CD4-positive, alpha-beta T cell treated with Interleukin-1 beta for 1 hour (primary cell): Measurements from ENCODE around the gene CASP5.
A peak's percentile ranks its signal among the peaks of the same experiment; 100 is the strongest.
"Not testable (repeated sequence)": the region's sequence is repeated elsewhere in the genome, so short reads cannot be mapped to it uniquely, and the experiment has no call there.

ENCODE experiments used
- DNase-seq, 2 donors: peaks; one replicate each; pipeline ENCODE4 v3.0.0-alpha.2; 2020 to 2022

Gene CASP5

GRCh38 chr11:105033343-105033742 is 10.4 kb upstream of the CASP5 start:
- DNase-seq, result peak in 1 of 2 donors; percentile 50

GRCh38 chr11:105032495-105032894 is 9.5 kb upstream of the CASP5 start:
- peak in 1 of 2 donors; percentile 19 for DNase-seq

- no peak for DNase-seq
Observed at GRCh38 chr11:105027678-105028077, 4.7 kb upstream of the CASP5 start.

GRCh38 chr11:105024394-105024793 is 1.4 kb upstream of the CASP5 start:
- no peak for DNase-seq

- no peak for DNase-seq
Observed at GRCh38 chr11:105022527-105022926, 441 bp downstream of the CASP5 start.

GRCh38 chr11:105007463-105007862 is 15.5 kb downstream of the CASP5 start:
- no peak for DNase-seq

GRCh38 chr11:105005451-105005845 is 17.5 kb downstream of the CASP5 start:
- DNase-seq, result no peak

- DNase-seq, result no peak
Observed at GRCh38 chr11:105004021-105004420, 18.9 kb downstream of the CASP5 start.

GRCh38 chr11:105003151-105003550 is 19.8 kb downstream of the CASP5 start:
- DNase-seq, result no peak

- DNase-seq, result peak; percentile 50 to 67
Observed at GRCh38 chr11:105000797-105001196, 22.2 kb downstream of the CASP5 start.

GRCh38 chr11:105000167-105000566 is 22.8 kb downstream of the CASP5 start:
- DNase-seq, result peak; percentile 3 to 17

- DNase-seq, result no peak
Observed at GRCh38 chr11:104999721-105000120, 23.2 kb downstream of the CASP5 start.

- DNase-seq, result no peak
Observed at GRCh38 chr11:104997288-104997687, 25.7 kb downstream of the CASP5 start.

GRCh38 chr11:104995001-104995408 is 28.0 kb downstream of the CASP5 start:
- no peak for DNase-seq

GRCh38 chr11:104992781-104993180 is 30.2 kb downstream of the CASP5 start:
- DNase-seq, result no peak

GRCh38 chr11:104991994-104992393 is 31.0 kb downstream of the CASP5 start:
- DNase-seq, result no peak

- DNase-seq, result no peak
Observed at GRCh38 chr11:104984808-104985207, 38.2 kb downstream of the CASP5 start.

- no peak for DNase-seq
Observed at GRCh38 chr11:104979839-104980238, 43.1 kb downstream of the CASP5 start.

GRCh38 chr11:104973616-104974015 is 49.4 kb downstream of the CASP5 start:
- no peak for DNase-seq

GRCh38 chr11:104972924-104973323 is 50.0 kb downstream of the CASP5 start:
- not testable (repeated sequence) for DNase-seq

- DNase-seq, result no peak
Observed at GRCh38 chr11:104970756-104971155, 52.2 kb downstream of the CASP5 start.

- DNase-seq, result no peak
Observed at GRCh38 chr11:104968856-104969776, 53.9 kb downstream of the CASP5 start.

- DNase-seq, result peak in 1 of 2 donors; percentile 59
Observed at GRCh38 chr11:104968355-104968855, 54.6 kb downstream of the CASP5 start, which contains the start of gene CASP4. Gene CASP4 (minus strand): TSS chr11:104968574. CDS start chr11:104968525, 49 bp downstream.
